HuH-7.5 (cell line): ENCODE data around the gene TTC7B.

Source experiments
- DNase-seq: peaks from one replicate; pipeline ENCODE4 v3.0.0; 2011; ENCODE audit warnings: low spot score

Gene TTC7B

DNA sequence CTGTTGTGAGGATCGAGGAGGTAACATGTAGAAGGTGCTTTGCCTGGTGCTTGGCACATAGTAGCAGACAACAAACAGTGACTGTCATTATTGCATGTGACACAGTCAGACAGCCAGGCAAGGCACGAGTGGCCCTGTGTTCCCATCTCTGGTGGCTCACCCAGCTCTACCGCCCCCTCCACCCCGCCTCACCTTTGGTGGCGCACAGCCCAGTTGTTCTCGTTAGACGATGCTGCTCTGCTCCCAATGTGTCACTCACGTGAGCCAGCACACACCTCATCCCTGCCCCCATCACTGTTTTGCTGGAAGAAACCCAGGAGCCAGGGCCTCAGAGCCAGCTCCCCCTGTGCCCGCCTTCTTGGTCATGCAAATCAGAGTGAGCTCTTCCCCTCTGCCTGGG, 306.1 kb downstream of the TTC7B start:
- no peak for DNase-seq

- DNase-seq = no peak
Measured at GRCh38 chr14:90509403-90509802, 306.8 kb downstream of the TTC7B start.

DNA sequence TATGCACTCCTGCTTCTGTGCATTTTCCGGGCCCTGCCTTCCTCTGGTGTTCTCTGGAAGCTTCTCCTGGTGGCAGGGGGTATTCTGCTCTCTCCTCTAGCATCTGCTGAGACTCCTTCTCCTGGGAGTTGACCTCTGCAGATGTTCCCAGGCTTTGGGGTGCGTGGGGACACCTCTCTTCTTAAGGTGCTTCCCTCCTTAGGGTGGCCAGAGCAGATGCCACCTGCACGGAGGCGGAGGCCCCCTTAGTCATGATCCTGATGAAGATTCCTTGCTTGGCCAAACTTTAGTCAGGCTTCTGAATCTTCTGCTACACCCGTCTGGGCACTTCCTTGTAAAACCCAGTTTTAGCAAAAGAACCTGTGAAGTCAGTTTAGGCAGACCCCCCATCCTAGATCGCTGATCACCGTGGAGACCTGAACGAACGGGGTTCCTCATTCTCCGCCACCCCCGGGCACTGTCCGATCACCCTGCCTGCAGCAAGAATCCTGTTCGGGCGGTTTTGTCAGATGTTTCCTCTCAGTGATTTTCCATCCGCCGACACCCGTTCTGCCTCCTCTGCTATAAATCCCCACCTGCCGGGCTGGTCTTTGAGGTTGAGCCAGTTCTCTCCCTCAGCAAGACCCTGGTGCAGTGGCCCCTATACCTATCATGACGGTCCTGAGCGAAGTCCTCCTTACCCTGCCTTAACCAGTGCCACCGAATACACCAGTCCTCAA, 307.5 kb downstream of the TTC7B start:
- DNase-seq = no peak

- DNase-seq = no peak
Measured at GRCh38 chr14:90508036-90508435, 308.2 kb downstream of the TTC7B start.

DNA sequence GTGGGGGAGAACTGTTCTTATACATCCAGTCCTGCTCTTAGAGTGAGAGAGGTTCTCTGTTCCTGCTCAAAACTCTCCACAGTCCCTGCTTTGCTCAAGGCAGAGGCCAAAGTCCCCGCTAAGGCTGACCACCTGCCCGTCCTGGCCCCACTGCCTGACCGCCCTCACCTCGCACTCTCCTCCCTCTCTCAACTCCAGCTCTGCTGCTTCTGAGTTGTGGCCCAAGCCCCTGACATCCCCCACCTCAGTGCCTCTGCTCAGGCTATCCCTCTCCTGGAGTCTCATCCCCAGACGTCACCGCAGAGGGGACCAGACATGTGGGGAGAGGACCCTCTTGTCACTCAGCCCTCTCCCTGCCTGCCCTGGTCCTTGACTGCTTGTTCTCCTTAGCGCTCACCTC, 308.8 kb downstream of the TTC7B start:
- no peak for DNase-seq

DNA sequence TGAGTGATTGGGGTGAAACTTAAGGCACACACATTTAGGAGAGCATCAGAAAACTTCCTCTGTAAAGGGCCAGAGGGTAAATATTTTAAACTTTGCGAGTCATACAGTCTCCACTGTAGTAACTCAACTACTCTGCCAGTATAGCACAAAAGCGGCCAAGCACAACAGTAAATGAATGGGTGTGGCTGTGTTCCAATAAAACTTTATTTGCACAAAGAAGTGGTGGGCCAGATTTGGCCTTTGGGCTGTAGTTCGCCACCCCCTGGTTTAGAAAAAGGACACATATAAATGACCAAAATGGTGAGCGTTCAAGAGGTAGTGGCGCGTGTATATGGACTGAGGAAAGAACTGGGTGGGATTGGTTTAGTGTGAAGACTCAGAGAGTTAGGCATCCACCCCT, 309.5 kb downstream of the TTC7B start:
- no peak for DNase-seq

DNA sequence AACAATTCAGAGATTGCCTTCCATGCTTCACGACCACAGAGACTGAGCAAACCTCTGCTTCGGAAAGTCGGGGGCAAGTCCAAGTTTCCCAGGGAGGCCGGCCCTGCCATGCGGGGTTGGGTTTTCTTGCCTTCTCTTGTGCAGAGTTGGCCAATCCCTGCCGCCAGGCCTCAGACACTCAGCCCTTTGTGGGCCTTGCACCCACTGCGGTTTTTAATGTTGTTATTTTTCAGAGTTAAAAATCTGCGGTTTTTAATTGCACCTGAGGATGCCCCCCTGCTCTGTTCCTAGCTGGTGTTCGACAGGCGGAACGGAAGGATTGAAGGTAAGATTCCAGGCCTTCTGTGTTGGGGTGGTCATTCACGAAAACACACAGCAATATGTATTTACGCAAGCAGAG, 310.7 kb downstream of the TTC7B start:
- no peak for DNase-seq

DNA sequence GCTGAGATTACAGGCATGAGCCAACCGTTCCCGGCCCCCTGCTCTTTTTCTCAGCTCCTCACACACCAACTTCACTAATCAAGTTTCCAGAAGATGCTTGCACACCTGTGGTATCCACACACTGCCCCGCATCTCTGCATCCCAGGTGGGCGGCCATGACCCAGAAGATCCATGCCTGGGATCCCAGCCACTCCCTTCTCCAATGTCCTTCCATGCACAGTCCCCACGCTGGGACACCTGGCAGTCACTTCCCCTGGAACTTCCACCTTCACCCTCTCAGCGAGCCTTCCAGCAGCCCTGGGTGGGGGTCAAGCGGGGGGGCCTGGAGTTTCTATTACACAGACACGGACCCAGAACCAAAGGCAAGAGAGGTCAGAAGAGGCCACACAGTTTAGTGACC, 311.6 kb downstream of the TTC7B start:
- no peak for DNase-seq

DNA sequence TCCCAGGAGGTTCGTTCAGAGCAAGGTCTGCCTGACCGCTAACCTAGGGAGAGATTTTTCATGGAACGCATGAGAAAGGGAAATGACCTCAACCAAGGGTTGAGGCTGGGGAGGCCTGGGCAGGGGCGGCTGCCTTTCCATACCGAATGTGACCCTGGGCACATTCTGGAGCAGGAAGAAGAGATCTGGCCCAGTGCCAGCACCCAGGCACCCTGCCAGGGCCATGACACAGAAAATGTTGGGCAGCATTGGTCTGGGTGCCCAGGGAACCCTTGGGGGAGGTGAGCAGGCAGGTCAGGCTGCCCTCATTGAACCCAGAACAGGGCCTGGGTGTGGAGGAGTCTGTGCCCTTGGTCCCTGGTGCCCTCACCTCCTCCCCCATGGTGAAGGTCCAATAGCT, 312.6 kb downstream of the TTC7B start:
- DNase-seq = no peak

DNA sequence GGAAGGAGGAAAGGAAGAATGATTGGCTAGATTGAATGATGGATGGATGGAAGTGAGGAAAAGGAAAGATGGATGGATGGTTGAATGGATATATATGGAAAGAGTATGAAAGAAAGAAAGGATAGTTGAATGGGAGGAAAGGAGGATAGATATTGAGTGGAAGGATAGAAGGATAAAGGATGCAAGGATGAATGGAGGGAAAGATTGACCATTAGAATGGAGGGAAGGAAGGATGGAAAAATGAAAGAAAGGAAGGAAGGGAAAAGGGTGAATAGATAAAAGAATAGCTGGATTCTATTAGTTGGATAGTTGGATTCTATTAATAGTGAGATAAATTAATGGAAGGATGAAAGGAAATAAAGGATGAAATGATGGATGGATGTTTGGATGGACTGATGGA, 313.5 kb downstream of the TTC7B start:
- DNase-seq = no peak

GRCh38 chr14:90500665-90501370, 315.4 kb downstream of the TTC7B start:
- DNase-seq = no peak

DNA sequence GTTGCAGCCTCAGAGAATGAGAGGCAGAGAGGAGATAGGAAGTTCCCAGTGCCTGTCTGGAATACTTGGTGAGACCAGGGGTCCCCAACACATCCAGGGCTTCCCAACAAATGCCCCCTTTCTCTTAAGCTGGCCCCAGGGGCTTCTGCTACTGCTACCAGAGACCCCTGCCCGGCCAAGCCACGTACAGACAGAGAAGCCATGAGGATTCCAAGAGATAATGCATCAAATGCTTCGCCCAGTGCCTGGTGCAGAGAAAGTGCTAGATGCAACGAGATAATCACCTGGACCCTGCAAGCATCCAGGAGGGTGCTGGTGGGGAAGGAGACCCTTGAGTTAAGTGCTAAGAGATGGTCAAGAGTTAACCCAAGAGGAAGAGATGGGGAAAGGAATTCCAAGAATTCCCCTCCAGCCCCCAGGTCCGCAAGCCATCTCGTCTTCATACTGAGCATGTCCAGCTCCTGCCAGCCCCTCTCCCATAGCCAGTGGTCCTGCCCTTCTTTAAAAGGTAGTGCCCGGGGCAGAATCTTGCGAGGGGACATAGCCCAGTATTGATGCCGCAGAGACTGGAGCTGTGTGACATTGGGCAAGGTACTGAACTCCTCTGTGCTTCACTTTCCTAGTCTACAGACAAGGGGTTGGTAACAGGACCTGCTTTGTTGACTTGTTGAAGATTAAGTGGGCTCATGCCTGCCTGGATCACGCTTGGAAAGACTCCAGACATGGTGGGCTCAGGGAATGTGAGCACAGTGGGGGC, 316.1 kb downstream of the TTC7B start:
- no peak for DNase-seq

- no peak for DNase-seq
Measured at GRCh38 chr14:90499121-90499520, 317.1 kb downstream of the TTC7B start.

- DNase-seq = no peak
Measured at GRCh38 chr14:90498198-90498597, 318.0 kb downstream of the TTC7B start.

DNA sequence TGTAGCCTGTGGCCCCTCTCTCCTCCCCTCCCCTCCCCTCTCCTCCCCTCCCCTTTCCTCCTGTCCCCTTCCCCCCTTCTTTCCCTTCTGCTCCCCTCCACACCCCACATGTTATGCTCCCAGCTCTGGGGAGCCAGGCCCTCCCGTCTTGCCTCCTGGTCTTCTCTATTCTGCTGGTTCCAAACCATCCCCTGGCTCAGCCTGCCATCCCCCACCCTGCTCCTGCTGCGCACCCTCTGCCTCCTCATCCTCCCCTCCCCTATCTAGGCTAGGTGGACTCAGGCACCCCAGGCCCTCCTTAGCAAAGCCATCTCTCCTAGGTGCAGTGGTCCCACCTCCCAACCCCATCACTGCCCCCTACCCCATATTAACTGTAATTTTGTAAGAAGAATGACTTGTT, 319.9 kb downstream of the TTC7B start:
- DNase-seq = no peak

GRCh38 chr14:90495357-90496276, 320.6 kb downstream of the TTC7B start:
- peak; percentile 76 for DNase-seq

DNA sequence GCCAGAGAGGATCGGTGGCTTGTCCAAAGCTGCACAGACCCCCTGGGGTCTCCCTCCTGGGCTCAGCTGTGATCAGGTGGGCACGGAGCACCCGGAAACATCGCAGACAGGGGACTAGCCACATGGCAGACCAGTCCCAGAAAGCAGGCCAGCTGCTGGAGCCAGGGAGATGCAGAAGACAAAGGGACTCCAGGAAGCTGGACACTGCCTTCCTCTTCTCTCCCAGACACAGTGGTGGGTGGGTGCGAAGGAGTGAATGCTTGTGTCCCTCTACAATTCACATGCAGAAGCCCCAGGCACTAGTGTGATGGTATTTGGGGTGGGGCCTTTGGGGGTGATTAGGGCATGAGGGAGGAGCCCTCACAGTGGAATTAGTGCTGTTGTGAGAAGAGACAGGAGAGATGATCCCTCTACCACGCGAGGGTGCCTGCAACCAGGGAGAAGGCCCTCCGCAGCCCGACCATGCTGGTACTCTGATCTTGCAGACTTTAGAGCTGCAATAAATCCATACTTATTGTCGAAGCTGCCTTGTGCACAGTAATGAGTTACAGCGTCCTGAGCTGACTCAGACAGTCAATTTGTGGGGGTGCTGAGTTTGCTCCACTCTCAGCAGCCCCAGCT, 324.2 kb downstream of the TTC7B start:
- DNase-seq = no peak

GRCh38 chr14:90491221-90491885, 324.9 kb downstream of the TTC7B start:
- DNase-seq = no peak

DNA sequence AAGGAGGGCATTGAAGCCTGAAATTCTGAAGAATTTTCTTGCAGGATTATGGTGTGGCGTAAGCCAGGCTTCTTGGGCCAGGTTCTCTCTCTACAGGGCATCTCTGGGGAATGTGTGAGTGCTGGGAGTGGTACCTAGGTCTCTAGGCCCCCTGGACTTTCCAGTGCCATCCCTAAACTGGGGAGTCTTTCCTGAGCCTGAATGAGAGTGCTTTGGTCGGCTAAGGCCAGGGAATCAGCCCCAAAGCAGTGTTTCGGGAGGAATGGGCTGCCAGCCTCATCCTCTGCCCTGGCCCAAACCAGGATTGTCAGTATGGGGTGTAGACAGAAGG, 325.5 kb downstream of the TTC7B start:
- no peak for DNase-seq

- no peak for DNase-seq
Measured at GRCh38 chr14:90489916-90490719, 326.1 kb downstream of the TTC7B start.
